HepG2 (cell line): ENCODE data around the gene UFSP2. TPM values are rescaled to one million over a fixed set of nuclear protein-coding genes. Genes with fewer than 3 reads are reported as not detected.

Experiments used
- AKAP8 ChIP-seq: sonication (generic); formaldehyde crosslinking; IDR thresholded peaks from 2 replicates; pipeline ENCODE4 v1.5.1; 2020; ENCODE audit warnings: mild to moderate bottlenecking, missing genetic modification reagents
- CC2D1A ChIP-seq: sonication (generic); formaldehyde crosslinking; IDR thresholded peaks from 2 replicates; pipeline ENCODE4 v1.8.1; 2023; ENCODE audit warnings: mild to moderate bottlenecking, missing genetic modification reagents
- HNRNPH1 ChIP-seq: fragments of 200-400 bp; formaldehyde crosslinking; optimal IDR thresholded peaks from 2 replicates; pipeline ENCODE3; 2017; ENCODE audit warnings: mild to moderate bottlenecking, low read depth, low read length
- HOXA5 ChIP-seq: sonication (generic); formaldehyde crosslinking; IDR thresholded peaks from 2 replicates; pipeline ENCODE4 v1.4.0; 2020; ENCODE audit warnings: missing genetic modification reagents
- KDM3A ChIP-seq: IDR thresholded peaks from 2 replicates; pipeline ENCODE4 v1.6.1; 2018; ENCODE audit warnings: low read depth, missing compliant biosample characterization
- KLF6 ChIP-seq: IDR thresholded peaks from 2 replicates; pipeline ENCODE4 v1.8.0; 2016; ENCODE audit warnings: missing biosample characterization, missing genetic modification reagents
- KMT2B ChIP-seq: IDR thresholded peaks from 2 replicates; pipeline ENCODE4 v1.6.1; 2016; ENCODE audit warnings: missing genetic modification reagents, missing compliant biosample characterization
- MEIS1 ChIP-seq: sonication (generic); formaldehyde crosslinking; IDR thresholded peaks from 2 replicates; pipeline ENCODE4 v1.9.0; 2021; ENCODE audit warnings: mild to moderate bottlenecking, missing genetic modification reagents, moderate library complexity, borderline replicate concordance
- NFATC3 ChIP-seq: sonication (generic); formaldehyde crosslinking; IDR thresholded peaks from 2 replicates; pipeline ENCODE4 v1.5.1; 2020; ENCODE audit warnings: mild to moderate bottlenecking, missing genetic modification reagents
- POLR2AphosphoS5 ChIP-seq: IDR thresholded peaks from 2 replicates; pipeline ENCODE4 v1.6.1; 2012; ENCODE audit warnings: low read depth, low read length
- SALL1 ChIP-seq: sonication (generic); formaldehyde crosslinking; IDR thresholded peaks from 2 replicates; pipeline ENCODE4 v1.8.0; 2022; ENCODE audit warnings: mild to moderate bottlenecking, missing genetic modification reagents
- SOX5 ChIP-seq: IDR thresholded peaks from 2 replicates; pipeline ENCODE4 v1.6.1; 2016; ENCODE audit warnings: borderline replicate concordance
- SP5 ChIP-seq: IDR thresholded peaks from 2 replicates; pipeline ENCODE4 v1.6.1; 2016; ENCODE audit warnings: low read depth, borderline replicate concordance
- ZBTB7B ChIP-seq: sonication (generic); formaldehyde crosslinking; IDR thresholded peaks from 2 replicates; pipeline ENCODE4 v1.4.0; 2020; ENCODE audit warnings: missing genetic modification reagents
- ZNF337 ChIP-seq: sonication (generic); formaldehyde crosslinking; IDR thresholded peaks from 2 replicates; pipeline ENCODE4 v1.5.1; 2020; ENCODE audit warnings: missing genetic modification reagents, low read depth, mild to moderate bottlenecking, borderline replicate concordance
- ZNF549 ChIP-seq: sonication (generic); formaldehyde crosslinking; IDR thresholded peaks from 2 replicates; pipeline ENCODE4 v1.5.0; 2020; ENCODE audit warnings: missing genetic modification reagents
- ZNF674 ChIP-seq: sonication (generic); formaldehyde crosslinking; IDR thresholded peaks from 2 replicates; pipeline ENCODE4 v1.5.0; 2020; ENCODE audit warnings: low read depth, mild to moderate bottlenecking, missing genetic modification reagents
- ZNF737 ChIP-seq: sonication (generic); formaldehyde crosslinking; IDR thresholded peaks from 2 replicates; pipeline ENCODE4 v1.5.0; 2020; ENCODE audit warnings: missing genetic modification reagents, mild to moderate bottlenecking, borderline replicate concordance
- ZNF792 ChIP-seq: IDR thresholded peaks from 2 replicates; pipeline ENCODE4 v1.6.1; 2016
- ZNF83 ChIP-seq: sonication (generic); formaldehyde crosslinking; IDR thresholded peaks from 2 replicates; pipeline ENCODE4 v1.4.0; 2020; ENCODE audit warnings: missing genetic modification reagents, mild to moderate bottlenecking, borderline replicate concordance
- ZNF878 ChIP-seq: sonication (generic); formaldehyde crosslinking; IDR thresholded peaks from 2 replicates; pipeline ENCODE4 v1.8.1; 2023; ENCODE audit warnings: mild to moderate bottlenecking, missing genetic modification reagents, moderate library complexity
- polyA plus RNA-seq, 8 experiments: library from polyadenylated mRNA; depleted of rRNA in 3 of 8; stranded (reverse) in 7 of 8; unstranded in 1 of 8; fragments of >200 nt; fragmentation: Illumina TruSeq in 4 of 8; extraction: Trizol in 4 of 8; gene quantifications; 2 replicates each; pipeline versions ENCODE4 v1.2.1 to v1.2.3, GENCODE V29; 2011 to 2016; ENCODE audit warnings: low read depth in 4 of 8, missing spikeins in 1 of 8, mixed read lengths in 1 of 8; ENCODE audit not compliant: insufficient read depth in 1 of 8
- total RNA-seq, 5 experiments: library from RNA; depleted of rRNA; stranded (reverse); fragments of >200 nt; fragmentation: Illumina TruSeq; extraction: Trizol; gene quantifications; 2 replicates each; pipeline ENCODE4 v1.2.3, GENCODE V29; 2016; ENCODE audit warnings: low read depth in 1 of 5
- TF ChIP-seq, protein P1 (sequence below): sonication (generic); formaldehyde crosslinking; IDR thresholded peaks from 2 replicates; pipeline ENCODE4 v1.5.0; 2020; ENCODE audit warnings: mild to moderate bottlenecking, missing genetic modification reagents, borderline replicate concordance
- TF ChIP-seq, protein P2 (sequence below): sonication (generic); formaldehyde crosslinking; IDR thresholded peaks from 2 replicates; pipeline ENCODE4 v1.4.0; 2020; ENCODE audit warnings: missing genetic modification reagents
- TF ChIP-seq, protein P3 (sequence below), 2 experiments: IDR thresholded peaks; 2 replicates each; pipeline ENCODE4 v1.6.1; 2011 to 2012; ENCODE audit warnings: low read length in 2 of 2, borderline replicate concordance in 1 of 2, low read depth in 1 of 2, mild to moderate bottlenecking in 1 of 2, moderate library complexity in 1 of 2

The UFSP2 gene
- total and polyA plus RNA-seq, 2 of the 13 experiments (the other 11 are each of a cell fraction or from before 2014, with no cell fraction given): 24.1 to 32.3 TPM

DNA sequence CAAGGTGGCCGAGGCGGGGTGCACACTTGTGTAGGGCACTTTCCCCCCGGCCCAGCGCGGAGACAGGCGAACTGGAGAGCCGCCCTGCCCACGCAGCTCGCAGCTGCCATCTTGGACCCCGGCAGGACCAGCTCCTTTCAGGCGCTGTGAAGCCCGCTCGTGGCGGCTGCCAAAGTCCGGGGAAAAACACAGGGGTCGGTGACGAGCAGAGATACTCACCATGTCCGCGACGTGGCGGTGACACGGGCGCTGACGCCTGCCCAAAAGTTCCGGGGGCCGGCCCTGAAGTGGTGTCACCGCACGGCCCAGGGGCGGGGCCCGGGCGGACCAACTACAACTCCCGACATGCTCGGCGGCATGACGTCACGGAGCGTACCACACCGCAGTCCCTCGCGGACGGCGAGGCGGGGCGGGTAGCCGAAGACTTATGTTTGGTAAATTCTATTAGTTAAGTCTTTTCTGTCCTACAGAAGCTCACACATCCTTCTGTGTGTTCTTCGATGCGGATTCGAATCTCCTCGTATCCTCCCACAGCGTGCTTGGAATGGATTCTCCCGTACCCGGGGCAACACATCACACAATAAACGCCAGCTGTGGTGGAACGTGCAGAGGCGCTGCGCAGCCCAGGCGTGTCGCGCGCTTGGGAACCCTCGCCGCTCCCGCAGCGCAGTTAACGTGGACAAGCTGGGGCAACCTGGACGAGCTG, at the start of gene UFSP2 (continued):
- TF ChIP-seq, protein P1, sequence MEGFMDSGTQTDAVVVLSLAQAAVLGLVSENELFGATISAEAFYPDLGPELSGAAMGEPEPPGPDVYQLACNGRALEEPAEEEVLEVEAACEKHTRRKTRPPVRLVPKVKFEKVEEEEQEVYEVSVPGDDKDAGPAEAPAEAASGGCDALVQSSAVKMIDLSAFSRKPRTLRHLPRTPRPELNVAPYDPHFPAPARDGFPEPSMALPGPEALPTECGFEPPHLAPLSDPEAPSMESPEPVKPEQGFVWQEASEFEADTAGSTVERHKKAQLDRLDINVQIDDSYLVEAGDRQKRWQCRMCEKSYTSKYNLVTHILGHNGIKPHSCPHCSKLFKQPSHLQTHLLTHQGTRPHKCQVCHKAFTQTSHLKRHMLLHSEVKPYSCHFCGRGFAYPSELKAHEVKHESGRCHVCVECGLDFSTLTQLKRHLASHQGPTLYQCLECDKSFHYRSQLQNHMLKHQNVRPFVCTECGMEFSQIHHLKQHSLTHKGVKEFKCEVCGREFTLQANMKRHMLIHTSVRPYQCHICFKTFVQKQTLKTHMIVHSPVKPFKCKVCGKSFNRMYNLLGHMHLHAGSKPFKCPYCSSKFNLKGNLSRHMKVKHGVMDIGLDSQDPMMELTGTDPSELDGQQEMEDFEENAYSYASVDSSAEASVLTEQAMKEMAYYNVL (CRISPR knock-in tag): peak; percentile 68; the same call in 1 of the 2 replicates
- TF ChIP-seq, protein P2, sequence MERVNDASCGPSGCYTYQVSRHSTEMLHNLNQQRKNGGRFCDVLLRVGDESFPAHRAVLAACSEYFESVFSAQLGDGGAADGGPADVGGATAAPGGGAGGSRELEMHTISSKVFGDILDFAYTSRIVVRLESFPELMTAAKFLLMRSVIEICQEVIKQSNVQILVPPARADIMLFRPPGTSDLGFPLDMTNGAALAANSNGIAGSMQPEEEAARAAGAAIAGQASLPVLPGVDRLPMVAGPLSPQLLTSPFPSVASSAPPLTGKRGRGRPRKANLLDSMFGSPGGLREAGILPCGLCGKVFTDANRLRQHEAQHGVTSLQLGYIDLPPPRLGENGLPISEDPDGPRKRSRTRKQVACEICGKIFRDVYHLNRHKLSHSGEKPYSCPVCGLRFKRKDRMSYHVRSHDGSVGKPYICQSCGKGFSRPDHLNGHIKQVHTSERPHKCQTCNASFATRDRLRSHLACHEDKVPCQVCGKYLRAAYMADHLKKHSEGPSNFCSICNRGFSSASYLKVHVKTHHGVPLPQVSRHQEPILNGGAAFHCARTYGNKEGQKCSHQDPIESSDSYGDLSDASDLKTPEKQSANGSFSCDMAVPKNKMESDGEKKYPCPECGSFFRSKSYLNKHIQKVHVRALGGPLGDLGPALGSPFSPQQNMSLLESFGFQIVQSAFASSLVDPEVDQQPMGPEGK (CRISPR knock-in tag): 0 out of 2 replicates have a peak, but pooled peaks have one; percentile 11
- no peak; the same call in 1 of the 2 replicates for TF ChIP-seq ZNF792 (CRISPR knock-in tag)
- TF ChIP-seq HNRNPH1: no peak
- TF ChIP-seq MEIS1 (CRISPR knock-in tag): peak; percentile 67; the same call in 1 of the 2 replicates
- TF ChIP-seq KLF6: peak; percentile 86; the same call in 1 of the 2 replicates
- no peak for TF ChIP-seq ZNF549 (CRISPR knock-in tag)
- TF ChIP-seq, protein P3, sequence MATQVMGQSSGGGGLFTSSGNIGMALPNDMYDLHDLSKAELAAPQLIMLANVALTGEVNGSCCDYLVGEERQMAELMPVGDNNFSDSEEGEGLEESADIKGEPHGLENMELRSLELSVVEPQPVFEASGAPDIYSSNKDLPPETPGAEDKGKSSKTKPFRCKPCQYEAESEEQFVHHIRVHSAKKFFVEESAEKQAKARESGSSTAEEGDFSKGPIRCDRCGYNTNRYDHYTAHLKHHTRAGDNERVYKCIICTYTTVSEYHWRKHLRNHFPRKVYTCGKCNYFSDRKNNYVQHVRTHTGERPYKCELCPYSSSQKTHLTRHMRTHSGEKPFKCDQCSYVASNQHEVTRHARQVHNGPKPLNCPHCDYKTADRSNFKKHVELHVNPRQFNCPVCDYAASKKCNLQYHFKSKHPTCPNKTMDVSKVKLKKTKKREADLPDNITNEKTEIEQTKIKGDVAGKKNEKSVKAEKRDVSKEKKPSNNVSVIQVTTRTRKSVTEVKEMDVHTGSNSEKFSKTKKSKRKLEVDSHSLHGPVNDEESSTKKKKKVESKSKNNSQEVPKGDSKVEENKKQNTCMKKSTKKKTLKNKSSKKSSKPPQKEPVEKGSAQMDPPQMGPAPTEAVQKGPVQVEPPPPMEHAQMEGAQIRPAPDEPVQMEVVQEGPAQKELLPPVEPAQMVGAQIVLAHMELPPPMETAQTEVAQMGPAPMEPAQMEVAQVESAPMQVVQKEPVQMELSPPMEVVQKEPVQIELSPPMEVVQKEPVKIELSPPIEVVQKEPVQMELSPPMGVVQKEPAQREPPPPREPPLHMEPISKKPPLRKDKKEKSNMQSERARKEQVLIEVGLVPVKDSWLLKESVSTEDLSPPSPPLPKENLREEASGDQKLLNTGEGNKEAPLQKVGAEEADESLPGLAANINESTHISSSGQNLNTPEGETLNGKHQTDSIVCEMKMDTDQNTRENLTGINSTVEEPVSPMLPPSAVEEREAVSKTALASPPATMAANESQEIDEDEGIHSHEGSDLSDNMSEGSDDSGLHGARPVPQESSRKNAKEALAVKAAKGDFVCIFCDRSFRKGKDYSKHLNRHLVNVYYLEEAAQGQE (IDR thresholded peaks at IDR 0.05; ENCODE audit: borderline replicate concordance in 1 of 2, low read depth in 1 of 2, low read length in 2 of 2): no peak
- TF ChIP-seq POLR2AphosphoS5: peak; percentile 60; the same call in 1 of the 2 replicates
- TF ChIP-seq CC2D1A: no peak
- TF ChIP-seq AKAP8 (CRISPR knock-in tag): no peak
- TF ChIP-seq NFATC3 (CRISPR knock-in tag): 0 out of 2 replicates have a peak, but pooled peaks have one; percentile 43
- no peak for TF ChIP-seq ZNF878 (CRISPR knock-in tag)
- peak; percentile 71; the same call in 1 of the 2 replicates for TF ChIP-seq ZNF337 (CRISPR knock-in tag)
- no peak for TF ChIP-seq ZNF737
- TF ChIP-seq SOX5 (CRISPR knock-in tag): peak; percentile 50
- TF ChIP-seq ZNF674 (CRISPR knock-in tag): no peak
- TF ChIP-seq ZNF83 (CRISPR knock-in tag): no peak; the same call in 1 of the 2 replicates
- peak; percentile 81; the same call in 1 of the 2 replicates for TF ChIP-seq HOXA5 (CRISPR knock-in tag)
- TF ChIP-seq KMT2B: peak; percentile 92
- no peak; the same call in none of the 2 replicates for TF ChIP-seq SALL1
- no peak; the same call in 1 of the 2 replicates for TF ChIP-seq KDM3A (CRISPR knock-in tag)
- TF ChIP-seq ZBTB7B: no peak; the same call in 1 of the 2 replicates
- no peak for TF ChIP-seq SP5 (CRISPR knock-in tag)
